Testis (tissue), 5 donors: Measurements from ENCODE around the gene C3. TPM values are rescaled to one million over a fixed set of nuclear protein-coding genes. Genes with fewer than 3 reads are reported as not detected.
A peak's percentile ranks its signal among the peaks of the same experiment; 100 is the strongest.

Experiments used
- DNase-seq: peaks from one replicate; pipeline ENCODE4 v3.0.0-alpha.2; 2019
- H3K27ac ChIP-seq, 2 donors: fragments of 200-600 bp; sonication (generic); one replicate each; pipeline ENCODE4 v1.5.1; 2019
- H3K27me3 ChIP-seq: fragments of 200-600 bp; sonication (generic); one replicate; pipeline ENCODE4 v1.5.1; 2019
- H3K36me3 ChIP-seq: fragments of 200-600 bp; sonication (generic); one replicate; pipeline ENCODE4 v1.5.1; 2017; ENCODE audit warnings: low read depth; ENCODE audit errors: missing control alignments
- H3K4me1 ChIP-seq: fragments of 200-600 bp; sonication (generic); one replicate; pipeline ENCODE4 v1.5.1; 2019
- H3K4me3 ChIP-seq, 2 donors: fragments of 200-600 bp; sonication (generic); one replicate each; pipeline ENCODE4 v1.5.1; 2017 to 2019
- H3K9me3 ChIP-seq: fragments of 200-600 bp; sonication (generic); one replicate; pipeline ENCODE4 v1.5.1; 2017
- POLR2A ChIP-seq: fragments of 450-650 bp; IDR thresholded peaks from one replicate; pipeline ENCODE4 v1.6.1; 2017; ENCODE audit warnings: antibody characterized with exemption, mild to moderate bottlenecking, moderate library complexity
- WGBS, 2 donors: methylation state at CpG; one replicate each; pipeline ENCODE4 v1.1.5; 2018; 5-methylcytosine and 5-hydroxymethylcytosine counted together
- intact Hi-C: fragments of 100-400 bp; cut with DNase I; formaldehyde crosslinking; loops from one replicate; pipeline ENCODE4 v1.15.1; 2023; ENCODE audit warnings: low total_unique reads
- long read RNA-seq, 2 donors: transcript quantifications; one replicate each; lab custom pipeline, GENCODE V29; 2026
- polyA plus RNA-seq: library from polyadenylated mRNA; stranded (reverse); fragments of 350-450 nt; fragmentation: Illumina TruSeq; extraction: RNeasy Lipid Tissue Mini Kit (QIAGEN cat#74804); gene quantifications from one replicate; pipeline ENCODE4 v1.2.3, GENCODE V29; 2014; ENCODE audit warnings: low read depth, low replicate concordance; ENCODE audit not compliant: insufficient read depth
- total RNA-seq, 2 donors: library from RNA; depleted of rRNA; stranded (reverse); fragments of >200 nt; gene quantifications; one replicate each; pipeline ENCODE4 v1.2.3, GENCODE V29; 2016
- TF ChIP-seq, protein P1 (sequence below), 3 experiments: fragments of 450-650 bp in 2 of 3; fragments of 200-600 bp in 1 of 3; sonication (generic) in 1 of 3; IDR thresholded peaks; one replicate each; pipeline ENCODE4 v1.5.1; 2016 to 2019; ENCODE audit warnings: antibody characterized with exemption in 3 of 3, mild to moderate bottlenecking in 2 of 3, moderate library complexity in 1 of 3

Gene C3
- total RNA-seq = 100 to 1,000 TPM in 1 of 2 donors, 10 to 100 TPM in 1; 49.5 to 131 TPM
- 500 TPM for polyA plus RNA-seq
- long read RNA-seq, donor 1, full-length matches to known transcripts = 2 of 2 reads
- long read RNA-seq, donor 1, partial matches to known transcripts = 0 of 2 reads
- long read RNA-seq, donor 1, other reads (novel, unspliced or antisense) = 0 of 2 reads
- long read RNA-seq, donor 2, partial matches to known transcripts = 0 of 1 reads
- long read RNA-seq, donor 2, other reads (novel, unspliced or antisense) = 0 of 1 reads

DNA sequence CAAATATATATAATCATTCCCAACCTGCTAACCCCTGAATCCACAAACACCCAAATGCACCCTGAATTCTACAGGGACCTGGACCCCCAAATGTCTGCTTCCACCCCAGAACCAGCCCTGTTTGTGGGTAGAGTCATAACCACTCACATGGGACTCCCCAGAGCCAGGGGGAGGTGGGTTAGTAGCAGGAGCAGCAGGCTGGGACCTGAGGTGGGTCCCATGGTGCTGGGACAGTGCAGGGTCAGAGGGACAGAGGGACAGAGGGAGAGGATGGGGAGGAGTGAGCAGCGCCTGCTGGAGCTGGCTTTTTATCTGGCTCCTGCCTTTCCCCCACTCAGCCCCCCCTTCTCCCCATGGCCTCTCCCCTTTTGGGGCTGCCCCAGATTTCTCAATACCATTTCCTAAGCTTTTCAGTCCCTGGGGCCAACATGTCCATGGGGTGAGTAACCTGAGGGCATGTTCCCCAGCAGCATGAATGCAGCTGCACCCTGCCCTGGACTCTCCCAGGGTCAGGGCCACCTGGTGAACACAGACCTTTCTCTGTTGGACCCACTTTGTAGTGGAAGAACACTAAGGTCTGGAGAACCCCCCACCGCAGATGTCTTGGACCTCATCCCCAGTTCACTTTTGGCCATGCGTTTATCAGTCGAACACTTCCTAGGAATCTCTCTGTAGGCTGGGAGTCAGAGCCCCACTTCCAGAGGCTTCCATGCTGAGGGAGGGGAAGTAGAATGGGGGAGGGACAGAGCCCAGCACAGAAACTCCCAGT, at the start of gene C3:
TSS of gene C3 (minus strand) at position 282 of the 769 bp plus-strand sequence. CDS start at position 221, 61 bp downstream.
- TF ChIP-seq, protein P1, sequence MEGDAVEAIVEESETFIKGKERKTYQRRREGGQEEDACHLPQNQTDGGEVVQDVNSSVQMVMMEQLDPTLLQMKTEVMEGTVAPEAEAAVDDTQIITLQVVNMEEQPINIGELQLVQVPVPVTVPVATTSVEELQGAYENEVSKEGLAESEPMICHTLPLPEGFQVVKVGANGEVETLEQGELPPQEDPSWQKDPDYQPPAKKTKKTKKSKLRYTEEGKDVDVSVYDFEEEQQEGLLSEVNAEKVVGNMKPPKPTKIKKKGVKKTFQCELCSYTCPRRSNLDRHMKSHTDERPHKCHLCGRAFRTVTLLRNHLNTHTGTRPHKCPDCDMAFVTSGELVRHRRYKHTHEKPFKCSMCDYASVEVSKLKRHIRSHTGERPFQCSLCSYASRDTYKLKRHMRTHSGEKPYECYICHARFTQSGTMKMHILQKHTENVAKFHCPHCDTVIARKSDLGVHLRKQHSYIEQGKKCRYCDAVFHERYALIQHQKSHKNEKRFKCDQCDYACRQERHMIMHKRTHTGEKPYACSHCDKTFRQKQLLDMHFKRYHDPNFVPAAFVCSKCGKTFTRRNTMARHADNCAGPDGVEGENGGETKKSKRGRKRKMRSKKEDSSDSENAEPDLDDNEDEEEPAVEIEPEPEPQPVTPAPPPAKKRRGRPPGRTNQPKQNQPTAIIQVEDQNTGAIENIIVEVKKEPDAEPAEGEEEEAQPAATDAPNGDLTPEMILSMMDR (IDR thresholded peaks at IDR 0.05) = no peak
- DNase-seq = peak; percentile 71
- Histone ChIP-seq H3K9me3 (no peaks in the 10 kb centered on the region), H3K4me3 (no peak within 1 kb of the TSS), H3K36me3 (no peaks in the 10 kb centered on the region), H3K27ac (no peak within 1 kb of the TSS), H3K4me1 (peaks cover 5% of the 10 kb centered on the region), H3K27me3 (no peaks in the 10 kb centered on the region)
- intact Hi-C loops = no loop called here
- 51 to 54% methylated on average over 4 of the region's 4 CpGs for WGBS, 2 donors

DNA sequence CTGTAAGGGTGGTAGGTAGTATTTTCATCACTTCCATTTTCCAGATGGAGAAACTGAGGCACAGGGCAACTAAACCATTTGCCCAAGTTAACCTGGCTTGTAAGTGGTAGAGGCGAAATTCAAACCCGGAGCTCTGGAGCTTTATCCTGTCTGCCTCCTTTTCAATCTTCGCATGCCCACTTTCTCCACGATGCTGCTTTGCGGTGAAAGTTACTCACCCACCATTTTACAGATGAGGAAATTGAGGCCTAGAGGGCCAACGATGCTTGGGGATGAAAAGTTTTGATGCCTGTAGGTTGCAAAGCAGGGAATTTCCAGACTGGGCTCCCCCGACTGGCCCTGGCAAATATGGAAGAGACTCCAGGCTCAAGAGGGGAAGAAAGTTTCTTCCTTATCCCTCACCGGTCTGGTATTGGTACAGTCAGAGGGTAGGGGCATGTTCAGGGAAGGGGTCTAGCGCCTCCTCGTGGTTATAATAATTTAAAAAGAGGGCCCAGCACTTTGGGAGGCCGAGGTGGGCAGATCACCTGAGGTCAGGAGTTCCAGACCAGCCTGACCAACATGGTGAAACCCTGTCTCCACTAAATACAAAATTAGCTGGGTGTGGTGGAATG, 48.7 kb upstream of the C3 start:
- no peak for TF ChIP-seq POLR2A
- TF ChIP-seq, protein P1 (IDR thresholded peaks at IDR 0.05) = peak in 1 of 3 experiments; percentile 33
- WGBS, 2 donors = 66 to 67% methylated on average over 11 of the region's 11 CpGs
- H3K27me3 ChIP-seq = no peaks in the 10 kb centered on the region

DNA sequence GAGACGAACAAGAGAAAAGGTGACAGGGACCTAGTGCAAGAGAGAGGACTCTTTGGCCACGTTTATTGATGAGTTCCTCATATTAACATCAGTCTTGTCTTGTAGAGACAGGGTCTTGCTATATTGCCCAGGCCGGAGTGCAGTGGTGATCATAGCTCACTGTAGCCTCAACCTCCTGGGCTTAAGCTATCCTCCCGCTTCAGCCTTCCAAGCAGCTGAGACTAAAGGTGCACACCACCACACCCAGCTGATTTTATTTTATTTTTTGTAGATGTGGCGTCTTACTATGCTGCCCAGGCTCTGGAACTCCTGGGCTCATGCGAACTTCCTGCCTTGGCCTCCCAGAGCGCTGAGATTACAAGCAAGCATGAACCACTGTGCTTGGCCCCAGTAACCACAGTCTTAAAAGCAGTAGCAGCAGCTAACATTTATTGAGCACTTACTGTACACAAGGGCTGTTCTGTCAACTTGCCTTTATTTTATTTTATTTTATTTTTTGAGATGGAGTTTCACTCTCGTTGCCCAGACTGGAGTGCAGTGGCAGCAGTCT, 47.9 kb upstream of the C3 start:
- intact Hi-C loops = no loop called here
- H3K9me3 ChIP-seq = no peaks in the 10 kb centered on the region
- H3K27ac ChIP-seq = no peak overlapping the region
- H3K4me3 ChIP-seq = no peak overlapping the region
- no peaks in the 10 kb centered on the region for H3K36me3 ChIP-seq
- no peaks in the 10 kb centered on the region for H3K4me1 ChIP-seq
- no peaks in the 10 kb centered on the region for H3K27me3 ChIP-seq
- WGBS, 2 donors = 64 to 65% methylated on average over 8 of the region's 8 CpGs
- TF ChIP-seq POLR2A = no peak
- TF ChIP-seq, protein P1 (IDR thresholded peaks at IDR 0.05) = no peak
- no peak for DNase-seq

More for the DNA sequence above, 48.7 kb upstream of the C3 start:
- Histone ChIP-seq H3K4me1 (no peaks in the 10 kb centered on the region), H3K9me3 (no peaks in the 10 kb centered on the region), H3K27ac (no peak overlapping the region), H3K36me3 (no peaks in the 10 kb centered on the region), H3K4me3 (no peak overlapping the region)
- intact Hi-C loops = no loop called here
- no peak for DNase-seq

DNA sequence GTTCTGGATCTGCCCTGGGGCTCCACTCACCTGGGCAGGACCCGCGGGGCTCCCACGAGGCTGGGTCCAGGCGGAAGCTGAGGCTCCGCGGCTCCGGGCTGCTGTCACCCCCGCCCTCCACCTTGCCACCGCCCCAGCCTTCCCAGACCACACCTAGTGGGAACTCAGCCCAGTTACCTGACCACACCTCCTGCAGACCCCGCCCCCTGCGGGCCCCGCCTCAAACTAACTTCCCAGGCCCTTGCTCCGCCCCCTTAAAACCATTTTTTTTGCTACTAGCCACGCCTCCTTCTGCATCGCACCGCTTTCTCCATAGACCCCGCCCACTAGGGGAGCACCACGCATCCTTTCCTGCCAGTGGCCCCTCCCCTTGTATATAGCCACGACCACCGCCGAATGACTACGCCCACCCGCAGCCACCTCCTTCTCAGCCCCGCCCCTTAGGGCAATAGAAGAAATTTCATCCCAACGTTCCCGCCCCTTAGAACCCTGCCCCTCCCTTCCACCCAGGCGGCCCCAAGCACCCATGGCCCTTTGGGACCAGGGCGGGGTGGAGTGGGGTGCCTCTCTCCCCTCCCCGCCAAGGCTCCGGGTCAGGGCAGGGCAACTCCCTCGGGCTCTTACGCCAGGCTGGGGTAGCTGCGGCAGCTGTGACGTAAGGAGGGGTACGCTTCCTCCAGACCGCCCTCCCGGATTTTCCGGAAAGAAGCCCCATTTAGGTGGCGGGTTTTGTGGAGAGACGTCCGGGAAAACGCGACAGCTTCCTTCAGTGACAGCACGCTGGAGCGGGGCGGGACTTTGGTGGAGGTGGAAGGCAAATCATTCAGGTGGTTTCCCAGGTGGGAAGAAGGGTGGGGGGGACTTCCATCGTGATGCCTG, 47.1 kb upstream of the C3 start, which contains the start of gene SH2D3A:
TSS of gene SH2D3A (minus strand) at position 79 of the 879 bp plus-strand sequence. CDS start 3,687 bp downstream, outside the sequence.
- H3K4me3 ChIP-seq = peak within 1 kb of the TSS; percentile 24 to 42
- H3K27me3 ChIP-seq = no peaks in the 10 kb centered on the region
- WGBS, 2 donors = 3 to 4% methylated on average over 38 to 47 of the region's 47 CpGs
- no peaks in the 10 kb centered on the region for H3K9me3 ChIP-seq
- no peaks in the 10 kb centered on the region for H3K4me1 ChIP-seq
- TF ChIP-seq, protein P1 (IDR thresholded peaks at IDR 0.05) = no peak
- no peak for TF ChIP-seq POLR2A
- intact Hi-C loops = no loop called here
- H3K27ac ChIP-seq = no peak within 1 kb of the TSS
- H3K36me3 ChIP-seq = no peaks in the 10 kb centered on the region
- peak; percentile 74 for DNase-seq
